ENCODE data around the gene NOS3. TPM values are rescaled to one million over a fixed set of nuclear protein-coding genes. Genes with fewer than 3 reads are reported as not detected.

Gene NOS3
- total and polyA plus RNA-seq, 9 of the 15 experiments (the other 6 are each of a cell fraction or from before 2014, with no cell fraction given) = 1.1 to 121 (median 23.6) TPM

GRCh38 chr7:150949564-150949963 is 41.3 kb upstream of the NOS3 start (continued):
- TF ChIP-seq HINFP (tag; conservative IDR thresholded peaks at IDR 0.05; ENCODE audit: low read depth) (no peak), RREB1 (CRISPR knock-in tag; IDR thresholded peaks at IDR 0.05) (no peak), TRIM24 (IDR thresholded peaks at IDR 0.05) (0 out of 4 replicates have a peak, but pooled peaks of 1 of the 2 experiments have one; percentile 17), MAFK (IDR thresholded peaks at IDR 0.05; ENCODE audit: low read length) (no peak), CUX1 (CRISPR knock-in tag; IDR thresholded peaks at IDR 0.05) (no peak), ZNF511 (CRISPR knock-in tag; IDR thresholded peaks at IDR 0.05) (no peak), ZNF695 (CRISPR knock-in tag; IDR thresholded peaks at IDR 0.05) (no peak), RFX7 (CRISPR knock-in tag; IDR thresholded peaks at IDR 0.05) (no peak)
- TF ChIP-seq, protein P1, sequence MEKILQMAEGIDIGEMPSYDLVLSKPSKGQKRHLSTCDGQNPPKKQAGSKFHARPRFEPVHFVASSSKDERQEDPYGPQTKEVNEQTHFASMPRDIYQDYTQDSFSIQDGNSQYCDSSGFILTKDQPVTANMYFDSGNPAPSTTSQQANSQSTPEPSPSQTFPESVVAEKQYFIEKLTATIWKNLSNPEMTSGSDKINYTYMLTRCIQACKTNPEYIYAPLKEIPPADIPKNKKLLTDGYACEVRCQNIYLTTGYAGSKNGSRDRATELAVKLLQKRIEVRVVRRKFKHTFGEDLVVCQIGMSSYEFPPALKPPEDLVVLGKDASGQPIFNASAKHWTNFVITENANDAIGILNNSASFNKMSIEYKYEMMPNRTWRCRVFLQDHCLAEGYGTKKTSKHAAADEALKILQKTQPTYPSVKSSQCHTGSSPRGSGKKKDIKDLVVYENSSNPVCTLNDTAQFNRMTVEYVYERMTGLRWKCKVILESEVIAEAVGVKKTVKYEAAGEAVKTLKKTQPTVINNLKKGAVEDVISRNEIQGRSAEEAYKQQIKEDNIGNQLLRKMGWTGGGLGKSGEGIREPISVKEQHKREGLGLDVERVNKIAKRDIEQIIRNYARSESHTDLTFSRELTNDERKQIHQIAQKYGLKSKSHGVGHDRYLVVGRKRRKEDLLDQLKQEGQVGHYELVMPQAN (IDR thresholded peaks at IDR 0.05; ENCODE audit: borderline replicate concordance) = 0 out of 2 replicates have a peak, but pooled peaks have one; percentile 36
- TF ChIP-seq, protein P2, sequence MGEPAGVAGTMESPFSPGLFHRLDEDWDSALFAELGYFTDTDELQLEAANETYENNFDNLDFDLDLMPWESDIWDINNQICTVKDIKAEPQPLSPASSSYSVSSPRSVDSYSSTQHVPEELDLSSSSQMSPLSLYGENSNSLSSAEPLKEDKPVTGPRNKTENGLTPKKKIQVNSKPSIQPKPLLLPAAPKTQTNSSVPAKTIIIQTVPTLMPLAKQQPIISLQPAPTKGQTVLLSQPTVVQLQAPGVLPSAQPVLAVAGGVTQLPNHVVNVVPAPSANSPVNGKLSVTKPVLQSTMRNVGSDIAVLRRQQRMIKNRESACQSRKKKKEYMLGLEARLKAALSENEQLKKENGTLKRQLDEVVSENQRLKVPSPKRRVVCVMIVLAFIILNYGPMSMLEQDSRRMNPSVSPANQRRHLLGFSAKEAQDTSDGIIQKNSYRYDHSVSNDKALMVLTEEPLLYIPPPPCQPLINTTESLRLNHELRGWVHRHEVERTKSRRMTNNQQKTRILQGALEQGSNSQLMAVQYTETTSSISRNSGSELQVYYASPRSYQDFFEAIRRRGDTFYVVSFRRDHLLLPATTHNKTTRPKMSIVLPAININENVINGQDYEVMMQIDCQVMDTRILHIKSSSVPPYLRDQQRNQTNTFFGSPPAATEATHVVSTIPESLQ (CRISPR knock-in tag; IDR thresholded peaks at IDR 0.05) = no peak

All from K562 (cell line).